ENCODE results near the gene SPOCK1. TPM values are rescaled to one million over a fixed set of nuclear protein-coding genes. Genes with fewer than 3 reads are reported as not detected.
A peak's percentile ranks its signal among the peaks of the same experiment; 100 is the strongest.

SPOCK1 gene
- total RNA-seq, 4 donors from 2014 or later, result 8.6 to 34.8 (median 13.2) TPM

GRCh38 chr5:137305971-137306602 is 193.0 kb downstream of the SPOCK1 start:
- in situ Hi-C loops (cut with MboI; ENCODE audit: low pct_ligation_motif_present in 1 of 4, low pct_unique_long_range_greater_than_20kb in 1 of 4, low sequenced_read_pairs in 3 of 4) (no loop called here), intact Hi-C loops (cut with DNase I; ENCODE audit: low total_unique reads) (no loop called here)
- no peak overlapping the region for H3K27ac ChIP-seq
- no peak for DNase-seq
- H3K4me3 ChIP-seq, result no peak overlapping the region
- H3K36me3 ChIP-seq, result no peaks in the 10 kb centered on the region
- TF ChIP-seq POLR2AphosphoS5 (IDR thresholded peaks at IDR 0.05) (no peak), CTCF (IDR thresholded peaks at IDR 0.05) (no peak), POLR2A (IDR thresholded peaks at IDR 0.05) (no peak), EP300 (IDR thresholded peaks at IDR 0.05; ENCODE audit: low read depth) (no peak)
- H3K27me3 ChIP-seq, result no peaks in the 10 kb centered on the region
- H3K9me3 ChIP-seq, result no peaks in the 10 kb centered on the region
- H3K4me1 ChIP-seq, result peaks cover 0 to 15% (median 6%) of the 10 kb centered on the region in 4 donors
- WGBS, 2 donors (ENCODE audit: low coverage in 1 of 2), result 73 to 76% methylated on average over 4 to 8 of the region's 8 CpGs

- peak; percentile 75 for DNase-seq
- H3K9me3 ChIP-seq, result no peaks in the 10 kb centered on the region
- H3K27me3 ChIP-seq, result no peaks in the 10 kb centered on the region
- H3K27ac ChIP-seq, result peak overlapping the region in 1 of 4 donors; percentile 3
- in situ Hi-C loops (cut with MboI; ENCODE audit: low pct_ligation_motif_present in 1 of 4, low pct_unique_long_range_greater_than_20kb in 1 of 4, low sequenced_read_pairs in 3 of 4), result no loop called here
- TF ChIP-seq POLR2AphosphoS5 (IDR thresholded peaks at IDR 0.05) (peak in 2 of 3 donors; percentile 29 to 30), CTCF (IDR thresholded peaks at IDR 0.05) (no peak)
- H3K36me3 ChIP-seq, result no peaks in the 10 kb centered on the region
- peaks cover 0 to 7% (median 6%) of the 10 kb centered on the region in 4 donors for H3K4me1 ChIP-seq
- 27% methylated on average over 4 of the region's 4 CpGs; no CpG with 5 or more reads in 1 of the 2 donors for WGBS, 2 donors (ENCODE audit: low coverage in 1 of 2)
- H3K4me3 ChIP-seq, result no peak overlapping the region
- intact Hi-C loops (cut with DNase I; ENCODE audit: low total_unique reads), result no loop called here
Observed at GRCh38 chr5:137304226-137304874, 194.8 kb downstream of the SPOCK1 start.

GRCh38 chr5:137303509-137303908 is 195.6 kb downstream of the SPOCK1 start:
- in situ Hi-C loops (cut with MboI; ENCODE audit: low pct_ligation_motif_present in 1 of 4, low pct_unique_long_range_greater_than_20kb in 1 of 4, low sequenced_read_pairs in 3 of 4), result no loop called here
- no peaks in the 10 kb centered on the region for H3K9me3 ChIP-seq
- intact Hi-C loops (cut with DNase I; ENCODE audit: low total_unique reads), result no loop called here
- H3K27me3 ChIP-seq, result no peaks in the 10 kb centered on the region
- H3K4me1 ChIP-seq, result peaks cover 0 to 7% (median 6%) of the 10 kb centered on the region in 4 donors
- 64 to 75% methylated on average over 3 to 5 of the region's 5 CpGs for WGBS, 2 donors (ENCODE audit: low coverage in 1 of 2)
- H3K4me3 ChIP-seq, result no peak overlapping the region
- H3K36me3 ChIP-seq, result no peaks in the 10 kb centered on the region
- TF ChIP-seq POLR2AphosphoS5 (IDR thresholded peaks at IDR 0.05), result no peak
- no peak for TF ChIP-seq EP300 (IDR thresholded peaks at IDR 0.05; ENCODE audit: low read depth)
- no peak for TF ChIP-seq POLR2A (IDR thresholded peaks at IDR 0.05)
- TF ChIP-seq CTCF (IDR thresholded peaks at IDR 0.05), result no peak
- no peak for DNase-seq
- no peak overlapping the region for H3K27ac ChIP-seq

GRCh38 chr5:137300411-137301240 is 198.5 kb downstream of the SPOCK1 start:
- peaks cover 0 to 7% (median 6%) of the 10 kb centered on the region in 4 donors for H3K4me1 ChIP-seq
- H3K4me3 ChIP-seq, result no peak overlapping the region
- 74 to 100% methylated on average over 1 to 4 of the region's 4 CpGs for WGBS, 2 donors (ENCODE audit: low coverage in 1 of 2)
- H3K27me3 ChIP-seq, result no peaks in the 10 kb centered on the region
- DNase-seq, result no peak
- H3K36me3 ChIP-seq, result no peaks in the 10 kb centered on the region
- H3K9me3 ChIP-seq, result no peaks in the 10 kb centered on the region
- H3K27ac ChIP-seq, result no peak overlapping the region
- TF ChIP-seq EP300 (IDR thresholded peaks at IDR 0.05; ENCODE audit: low read depth) (no peak), POLR2A (IDR thresholded peaks at IDR 0.05) (no peak)
- in situ Hi-C loops (cut with MboI; ENCODE audit: low pct_ligation_motif_present in 1 of 4, low pct_unique_long_range_greater_than_20kb in 1 of 4, low sequenced_read_pairs in 3 of 4), result no loop called here
- intact Hi-C loops (cut with DNase I; ENCODE audit: low total_unique reads), result no loop called here

Measured in transverse colon (tissue), 4 donors.